ENCODE data around the gene EML6.
"Not testable (repeated sequence)": the region's sequence is repeated elsewhere in the genome, so short reads cannot be mapped to it uniquely, and the experiment has no call there.

The EML6 gene

GRCh38 chr2:54983345-54984220 lies 260.1 kb downstream of the EML6 start:
- DNase-seq (ENCODE audit: low read depth in 2 of 2, low spot score in 1 of 2), result no peak

GRCh38 chr2:54984476-54984875 lies 261.0 kb downstream of the EML6 start:
- DNase-seq (ENCODE audit: low read depth in 2 of 2, low spot score in 1 of 2), result no peak

DNA sequence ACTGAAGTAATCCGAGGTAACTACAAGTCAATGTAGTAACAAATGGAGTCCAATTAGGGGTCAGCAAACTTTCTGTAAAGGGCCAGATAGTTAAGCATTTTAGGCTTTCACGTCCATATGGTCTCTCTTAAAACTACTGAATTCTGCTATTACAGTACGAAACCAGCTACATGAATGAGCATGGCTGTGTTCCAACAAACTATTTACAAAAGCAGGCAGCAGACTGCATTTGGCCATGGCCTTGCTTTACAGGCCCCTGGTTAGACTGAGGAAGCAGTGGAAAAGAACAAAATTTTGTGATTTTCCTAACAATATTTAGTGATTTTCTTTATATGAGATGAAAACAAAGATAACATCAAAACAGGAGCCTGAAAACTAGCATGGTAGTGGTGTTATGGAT lies 262.8 kb downstream of the EML6 start:
- DNase-seq (ENCODE audit: low read depth in 2 of 2, low spot score in 1 of 2), result no peak

DNA sequence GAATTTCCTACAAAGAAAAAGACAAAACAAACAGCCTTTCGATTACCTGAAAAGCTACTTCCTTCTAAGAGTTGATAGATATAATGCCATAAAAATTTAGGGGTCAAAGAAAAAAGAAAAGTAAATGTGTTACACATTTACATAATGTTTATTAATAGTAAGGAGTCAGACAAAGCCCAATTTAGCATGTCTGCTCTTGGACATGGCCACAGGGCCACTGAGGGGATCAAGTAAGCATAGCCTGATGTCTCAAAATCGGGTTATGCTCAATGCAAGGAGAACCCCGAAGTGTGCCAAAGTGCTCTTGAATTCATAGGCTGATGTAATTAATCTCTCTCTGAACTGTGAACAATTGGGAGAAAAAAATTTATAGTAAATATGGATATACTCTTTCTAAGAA lies 265.1 kb downstream of the EML6 start:
- DNase-seq (ENCODE audit: low read depth in 2 of 2, low spot score in 1 of 2), result no peak

- DNase-seq (ENCODE audit: low read depth in 2 of 2, low spot score in 1 of 2), result not testable (repeated sequence)
Measured at GRCh38 chr2:54990694-54991093, 267.2 kb downstream of the EML6 start.

- no peak for DNase-seq (ENCODE audit: low read depth in 2 of 2, low spot score in 1 of 2)
Measured at GRCh38 chr2:54995553-54995952, 272.1 kb downstream of the EML6 start.

DNA sequence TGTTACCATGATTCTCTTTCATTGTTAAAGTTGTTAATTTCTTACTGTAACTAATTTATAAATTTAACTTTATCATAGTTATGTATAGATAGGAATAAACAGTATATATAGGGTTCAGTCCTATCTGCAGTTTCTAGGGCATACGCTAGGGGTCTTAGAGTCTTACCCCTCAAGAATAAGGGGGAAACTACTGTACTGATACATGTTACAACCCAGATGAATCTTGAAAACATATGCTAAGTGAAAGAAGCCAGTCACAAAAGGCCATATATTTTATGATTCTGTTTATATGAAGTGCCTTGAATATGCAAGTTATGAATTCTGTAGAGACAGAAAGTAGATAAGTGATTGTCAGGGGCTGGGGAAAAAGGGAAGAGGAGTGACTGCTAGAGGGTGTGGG lies 274.4 kb downstream of the EML6 start:
- DNase-seq (ENCODE audit: low read depth in 2 of 2, low spot score in 1 of 2), result no peak

DNA sequence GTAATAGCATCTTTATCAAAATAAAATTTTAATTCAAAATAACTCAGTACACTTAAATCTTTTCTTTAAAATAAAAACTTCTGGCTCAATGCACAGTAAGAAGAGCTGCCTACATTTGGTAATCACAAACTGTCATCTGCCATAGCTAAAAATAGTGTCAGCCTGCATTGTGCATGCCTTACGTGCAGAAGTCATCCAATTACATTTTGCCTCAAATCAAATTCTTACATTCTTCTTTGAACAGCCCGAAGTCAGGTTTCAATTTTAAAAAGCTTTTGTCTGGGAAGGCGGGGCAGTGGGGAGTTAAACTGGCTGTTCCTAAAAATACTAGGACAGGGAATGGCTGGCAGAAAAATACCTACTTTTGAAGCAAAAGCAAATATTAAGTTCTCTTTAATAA lies 275.7 kb downstream of the EML6 start:
- no peak for DNase-seq (ENCODE audit: low read depth in 2 of 2, low spot score in 1 of 2)

GRCh38 chr2:55000341-55000740 lies 276.9 kb downstream of the EML6 start:
- no peak for DNase-seq (ENCODE audit: low read depth in 2 of 2, low spot score in 1 of 2)

- DNase-seq (ENCODE audit: low read depth in 2 of 2, low spot score in 1 of 2), result no peak
Measured at GRCh38 chr2:55001716-55002115, 278.3 kb downstream of the EML6 start.

GRCh38 chr2:55003706-55004639 lies 280.5 kb downstream of the EML6 start:
- DNase-seq (ENCODE audit: low read depth in 2 of 2, low spot score in 1 of 2), result no peak

DNA sequence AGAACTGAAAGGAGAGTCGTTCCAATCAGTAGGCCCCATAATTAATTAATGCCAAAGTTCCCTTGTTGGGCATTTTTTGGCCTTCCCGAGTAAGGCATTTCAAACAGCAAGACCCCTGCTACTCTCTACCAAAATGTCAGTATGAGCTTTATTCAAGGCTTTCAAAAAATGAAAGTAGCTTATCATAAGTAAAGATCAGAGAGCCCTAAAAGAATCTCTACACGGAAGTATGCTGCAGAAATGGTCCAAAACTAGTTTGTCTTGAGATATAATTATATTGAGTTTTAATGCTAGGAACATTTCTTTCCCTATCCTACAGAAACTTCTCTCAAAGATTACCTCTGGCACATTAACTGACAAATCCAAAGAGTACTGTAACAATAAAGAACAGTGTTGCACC lies 282.8 kb downstream of the EML6 start:
- DNase-seq (ENCODE audit: low read depth in 2 of 2, low spot score in 1 of 2), result no peak

DNA sequence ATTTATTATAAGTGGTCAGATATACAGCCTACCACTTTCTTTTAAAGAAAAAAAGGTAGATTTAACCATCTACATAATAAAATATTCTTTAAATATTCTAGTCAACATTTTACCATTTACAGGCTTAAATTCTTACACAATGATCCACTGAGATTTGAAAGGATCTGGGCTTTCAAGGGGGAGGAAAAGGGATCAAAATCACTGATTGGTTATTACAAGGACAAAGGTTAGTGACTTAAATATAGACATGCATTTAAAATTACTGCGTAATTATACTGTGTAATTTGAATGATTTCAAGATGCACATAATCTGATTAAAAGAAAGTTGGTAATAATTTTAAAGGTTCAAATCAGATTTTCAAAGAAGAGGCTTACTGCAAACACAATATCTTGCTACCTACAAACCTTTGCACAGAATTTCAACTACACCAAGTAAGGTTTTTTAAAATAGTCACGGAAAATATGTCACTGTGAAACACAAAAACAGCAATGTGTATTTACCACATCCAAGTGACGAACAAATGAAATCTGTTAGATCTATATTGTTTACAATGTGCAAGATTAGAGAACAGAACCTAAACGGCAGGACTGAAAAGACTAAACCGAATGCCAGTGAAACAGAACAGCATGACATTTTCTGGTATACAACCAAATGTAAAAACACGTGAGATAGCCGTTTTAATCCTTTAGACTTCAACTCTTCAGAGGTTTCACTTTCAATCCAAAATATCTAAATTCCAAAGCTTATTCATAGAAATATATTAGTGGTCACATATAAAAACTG lies 286.0 kb downstream of the EML6 start:
- DNase-seq (ENCODE audit: low read depth in 2 of 2, low spot score in 1 of 2), result no peak

- DNase-seq (ENCODE audit: low read depth in 2 of 2, low spot score in 1 of 2), result peak in 1 of 2 donors; percentile 9
Measured at GRCh38 chr2:55010149-55010591, 286.7 kb downstream of the EML6 start.

- DNase-seq (ENCODE audit: low read depth in 2 of 2, low spot score in 1 of 2), result no peak
Measured at GRCh38 chr2:55010915-55011314, 287.5 kb downstream of the EML6 start.

GRCh38 chr2:55011831-55012671 lies 288.6 kb downstream of the EML6 start:
- DNase-seq (ENCODE audit: low read depth in 2 of 2, low spot score in 1 of 2), result no peak

GRCh38 chr2:55012672-55013484 lies 289.4 kb downstream of the EML6 start:
- DNase-seq (ENCODE audit: low read depth in 2 of 2, low spot score in 1 of 2), result no peak

- no peak for DNase-seq (ENCODE audit: low read depth in 2 of 2, low spot score in 1 of 2)
Measured at GRCh38 chr2:55013936-55014335, 290.5 kb downstream of the EML6 start.
